Tongue (tissue), 2 donors: Measurements from ENCODE around the gene PIWIL1. TPM values are rescaled to one million over a fixed set of nuclear protein-coding genes. Genes with fewer than 3 reads are reported as not detected.

Source experiments
- DNase-seq: peaks from one replicate; pipeline ENCODE4 v3.0.0-alpha.2; 2015
- total RNA-seq: library from RNA; depleted of rRNA; stranded (reverse); fragments of >200 nt; gene quantifications from one replicate; pipeline ENCODE4 v1.2.3, GENCODE V29; 2014

The PIWIL1 gene
- not detected for total RNA-seq

- no peak for DNase-seq
Measured at GRCh38 chr12:130337488-130338303, at the start of gene PIWIL1. PIWIL1 (plus strand) TSS chr12:130337887; CDS start chr12:130342592, 4,705 bp downstream.

GRCh38 chr12:130288206-130288605, 49.5 kb upstream of the PIWIL1 start:
- DNase-seq, result peak; percentile 14

- peak; percentile 69 for DNase-seq
Measured at GRCh38 chr12:130288691-130289090, 49.0 kb upstream of the PIWIL1 start.

GRCh38 chr12:130290114-130290513, 47.6 kb upstream of the PIWIL1 start:
- no peak for DNase-seq

- DNase-seq, result no peak
Measured at GRCh38 chr12:130298322-130299021, 39.2 kb upstream of the PIWIL1 start.

GRCh38 chr12:130299574-130299973, 38.1 kb upstream of the PIWIL1 start:
- DNase-seq, result no peak

- no peak for DNase-seq
Measured at GRCh38 chr12:130300090-130300489, 37.6 kb upstream of the PIWIL1 start.

- DNase-seq, result peak; percentile 43
Measured at GRCh38 chr12:130300737-130301535, 36.8 kb upstream of the PIWIL1 start.

GRCh38 chr12:130301559-130301958, 36.1 kb upstream of the PIWIL1 start:
- peak; percentile 61 for DNase-seq

- DNase-seq, result no peak
Measured at GRCh38 chr12:130303781-130304180, 33.9 kb upstream of the PIWIL1 start.

GRCh38 chr12:130307859-130308258, 29.8 kb upstream of the PIWIL1 start:
- no peak for DNase-seq

- DNase-seq, result no peak
Measured at GRCh38 chr12:130308393-130308792, 29.3 kb upstream of the PIWIL1 start.

- no peak for DNase-seq
Measured at GRCh38 chr12:130316251-130316650, 21.4 kb upstream of the PIWIL1 start.

GRCh38 chr12:130320536-130320935, 17.2 kb upstream of the PIWIL1 start:
- no peak for DNase-seq

GRCh38 chr12:130322263-130322662, 15.4 kb upstream of the PIWIL1 start:
- DNase-seq, result no peak

- no peak for DNase-seq
Measured at GRCh38 chr12:130330685-130331084, 7.0 kb upstream of the PIWIL1 start.

- no peak for DNase-seq
Measured at GRCh38 chr12:130331146-130331545, 6.5 kb upstream of the PIWIL1 start.

- DNase-seq, result no peak
Measured at GRCh38 chr12:130333341-130333740, 4.3 kb upstream of the PIWIL1 start.

GRCh38 chr12:130334399-130334798, 3.3 kb upstream of the PIWIL1 start:
- no peak for DNase-seq

GRCh38 chr12:130334937-130335336, 2.8 kb upstream of the PIWIL1 start:
- no peak for DNase-seq

- DNase-seq, result peak; percentile 90
Measured at GRCh38 chr12:130335517-130336392, 1.9 kb upstream of the PIWIL1 start.
